GM23338 (cell line): ENCODE results near the gene ENTPD6. TPM values are rescaled to one million over a fixed set of nuclear protein-coding genes. Genes with fewer than 3 reads are reported as not detected.

ENCODE experiments used
- ATAC-seq: fragments of 200-7000 bp; cut with Tn5 transposase; 3 replicates; pipeline ENCODE4 v1.9.1; 2020
- DNase-seq: peaks from one replicate; pipeline ENCODE4 v3.0.0-alpha.2; 2015; ENCODE audit warnings: low spot score
- H2AFZ ChIP-seq: fragments of 200-600 bp; sonication (generic); 2 replicates; pipeline ENCODE4 v1.8.0; 2016; ENCODE audit warnings: antibody characterized with exemption, mild to moderate bottlenecking, moderate library complexity
- H3F3A ChIP-seq: fragments of 200-600 bp; sonication (generic); replicated peaks from 2 replicates; pipeline ENCODE4 v1.8.0; 2017; ENCODE audit warnings: antibody characterized with exemption, mixed run types, low read depth
- H3K27ac ChIP-seq: fragments of 200-600 bp; sonication (generic); 2 replicates; pipeline ENCODE4 v1.6.1; 2016; ENCODE audit warnings: low read depth
- H3K27me3 ChIP-seq: fragments of 200-600 bp; sonication (generic); 2 replicates; pipeline ENCODE4 v1.8.0; 2016; ENCODE audit warnings: mild to moderate bottlenecking, mixed run types, moderate library complexity; ENCODE audit not compliant: insufficient read depth
- H3K36me3 ChIP-seq: fragments of 200-600 bp; sonication (generic); 2 replicates; pipeline ENCODE4 v1.8.0; 2016; ENCODE audit warnings: mild to moderate bottlenecking; ENCODE audit not compliant: insufficient read depth
- H3K4me1 ChIP-seq: fragments of 200-600 bp; sonication (generic); 2 replicates; pipeline ENCODE4 v1.8.0; 2016; ENCODE audit warnings: mild to moderate bottlenecking, moderate library complexity; ENCODE audit not compliant: insufficient read depth
- H3K4me2 ChIP-seq: fragments of 200-600 bp; sonication (generic); 2 replicates; pipeline ENCODE4 v1.7.1; 2017; ENCODE audit warnings: mixed run types
- H3K4me3 ChIP-seq: fragments of 200-600 bp; sonication (generic); 2 replicates; pipeline ENCODE4 v1.6.1; 2016; ENCODE audit warnings: mixed run types
- H3K79me2 ChIP-seq: fragments of 200-600 bp; sonication (generic); replicated peaks from 2 replicates; pipeline ENCODE4 v1.8.0; 2017; ENCODE audit warnings: mild to moderate bottlenecking; ENCODE audit not compliant: insufficient read depth
- H3K9me2 ChIP-seq: fragments of 200-600 bp; sonication (generic); 2 replicates; pipeline ENCODE4 v1.8.0; 2017; ENCODE audit not compliant: insufficient read depth
- H4K20me1 ChIP-seq: fragments of 200-600 bp; sonication (generic); replicated peaks from 2 replicates; pipeline ENCODE4 v1.8.0; 2017; ENCODE audit warnings: mild to moderate bottlenecking; ENCODE audit not compliant: insufficient read depth
- H3K27ac Mint-ChIP-seq: 2 replicates; pipeline ENCODE4 v1.8.0; 2020; ENCODE audit warnings: inconsistent platforms, mild to moderate bottlenecking, moderate library complexity, mixed read lengths
- H3K27me3 Mint-ChIP-seq: 3 replicates; pipeline ENCODE4 v1.8.0; 2022; ENCODE audit warnings: low read depth, mild to moderate bottlenecking, moderate library complexity, mixed read lengths, inconsistent platforms; ENCODE audit not compliant: insufficient read depth, poor library complexity
- H3K36me3 Mint-ChIP-seq: 3 replicates; pipeline ENCODE4 v1.8.0; 2021; ENCODE audit warnings: low read depth, mild to moderate bottlenecking, inconsistent platforms, moderate library complexity, mixed read lengths
- H3K4me1 Mint-ChIP-seq: 3 replicates; pipeline ENCODE4 v1.8.0; 2020; ENCODE audit warnings: mild to moderate bottlenecking, inconsistent platforms, mixed read lengths
- H3K4me3 Mint-ChIP-seq: 3 replicates; pipeline ENCODE4 v1.8.0; 2021; ENCODE audit warnings: moderate library complexity, mild to moderate bottlenecking, inconsistent platforms, mixed read lengths
- H3K9me3 Mint-ChIP-seq: 3 replicates; pipeline ENCODE4 v1.8.0; 2020; ENCODE audit warnings: moderate library complexity, mild to moderate bottlenecking, inconsistent platforms, mixed read lengths
- CTCF ChIP-seq, 2 experiments: fragments of 200-600 bp in 1 of 2; sonication (generic) in 1 of 2; conservative IDR thresholded peaks; 2 replicates each; pipeline versions ENCODE4 v1.5.1 to v1.6.1; 2016 to 2017; ENCODE audit warnings: antibody characterized with exemption in 2 of 2, low read depth in 2 of 2, mild to moderate bottlenecking in 2 of 2, moderate library complexity in 1 of 2
- EZH2 ChIP-seq: fragments of 200-600 bp; sonication (generic); IDR thresholded peaks from one replicate; pipeline ENCODE4 v1.8.0; 2017; ENCODE audit warnings: antibody characterized with exemption, mild to moderate bottlenecking, low read depth; ENCODE audit not compliant: unreplicated experiment
- EZH2phosphoT487 ChIP-seq: fragments of 200-600 bp; sonication (generic); IDR thresholded peaks from one replicate; pipeline ENCODE4 v1.8.1; 2018; ENCODE audit warnings: antibody characterized with exemption; ENCODE audit not compliant: unreplicated experiment
- JUNB ChIP-seq: IDR thresholded peaks from one replicate; pipeline ENCODE4 v1.6.1; 2016; ENCODE audit warnings: antibody characterized with exemption; ENCODE audit not compliant: unreplicated experiment
- NANOG ChIP-seq: IDR thresholded peaks from 2 replicates; pipeline ENCODE4 v1.6.1; 2016; ENCODE audit warnings: antibody characterized with exemption, borderline replicate concordance
- ZNF114 ChIP-seq: fragments of 250-450 bp; sonication (Bioruptor Pico); IDR thresholded peaks from 2 replicates; pipeline ENCODE4 v1.5.0; 2020; ENCODE audit warnings: mild to moderate bottlenecking, moderate library complexity
- ZNF462 ChIP-seq: fragments of 250-450 bp; sonication (Bioruptor Pico); IDR thresholded peaks from 2 replicates; pipeline ENCODE4 v1.5.0; 2020; ENCODE audit warnings: mild to moderate bottlenecking, moderate library complexity
- polyA plus RNA-seq: library from polyadenylated mRNA; unstranded; fragments of >200 nt; fragmentation: Nextera tagmentation; extraction: Ambion mirVana; gene quantifications from 2 replicates; pipeline ENCODE4 v1.2.1, GENCODE V29; 2016
- total RNA-seq: library from RNA; depleted of rRNA; stranded (reverse); fragments of >200 nt; shearing (Covaris generic); gene quantifications from 2 replicates; pipeline ENCODE4 v1.2.3, GENCODE V29; 2014
- TF ChIP-seq, protein P1 (sequence below): IDR thresholded peaks from one replicate; pipeline ENCODE4 v1.6.1; 2018; ENCODE audit warnings: antibody characterized with exemption; ENCODE audit not compliant: unreplicated experiment

ENTPD6 gene
- total and polyA plus RNA-seq, 2 experiments from 2014 or later = 19.3 to 45.9 TPM

- TF ChIP-seq EZH2 (no peak), ZNF114 (CRISPR knock-in tag) (no peak)
These were observed 61.6 kb downstream of the ENTPD6 start (continued) for GRCh38 chr20:25257130-25257529.

GRCh38 chr20:25257756-25258475 is 62.4 kb downstream of the ENTPD6 start:
- H3K27ac Mint-ChIP-seq = no peak overlapping the region
- no peak overlapping the region for H3K4me3 Mint-ChIP-seq
- Histone ChIP-seq H3K36me3 (peaks cover 5% of the 10 kb centered on the region; the same call in 1 of the 2 replicates), H3K9me2 (no peaks in the 10 kb centered on the region), H3K4me1 (no peaks in the 10 kb centered on the region), H3K4me2 (no peak overlapping the region), H4K20me1 (peaks cover 21% of the 10 kb centered on the region), H3K79me2 (peaks cover 44% of the 10 kb centered on the region), H3K27ac (no peak overlapping the region), H3K27me3 (no peaks in the 10 kb centered on the region), H3K4me3 (no peak overlapping the region), H2AFZ (no peak overlapping the region), H3F3A (no peaks in the 10 kb centered on the region)
- peaks cover 12% of the 10 kb centered on the region for H3K9me3 Mint-ChIP-seq
- 0 out of 3 replicates have a peak, but pooled peaks cover under 1% of the 10 kb centered on the region for H3K4me1 Mint-ChIP-seq
- peaks cover 2% of the 10 kb centered on the region for H3K27me3 Mint-ChIP-seq
- H3K36me3 Mint-ChIP-seq = peaks cover 42% of the 10 kb centered on the region
- no peak for DNase-seq
- no peak for TF ChIP-seq CTCF (conservative IDR thresholded peaks at IDR 0.05; ENCODE audit: low read depth in 2 of 2)
- no peak for ATAC-seq

DNA sequence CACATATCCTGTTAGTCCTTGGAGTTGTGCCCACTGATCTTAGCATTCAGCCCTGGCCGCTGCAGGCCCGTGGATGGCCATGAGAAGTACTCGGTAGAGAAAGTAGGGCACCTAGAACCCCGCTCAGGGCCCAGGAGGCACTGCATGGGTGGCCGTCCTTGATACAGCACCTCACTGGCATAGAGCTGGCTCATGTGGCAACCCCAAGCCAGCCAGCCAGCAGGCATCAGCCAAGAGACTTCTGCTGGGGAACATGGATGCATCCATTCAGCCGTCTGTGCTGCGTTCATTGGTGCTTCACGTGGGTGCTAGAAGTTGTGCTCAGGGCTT is 62.9 kb downstream of the ENTPD6 start:
- H3K27me3 ChIP-seq = no peaks in the 10 kb centered on the region
- Mint-ChIP-seq H3K27ac (no peak overlapping the region), H3K36me3 (peaks cover 46% of the 10 kb centered on the region), H3K4me1 (no peaks in the 10 kb centered on the region), H3K9me3 (peaks cover 12% of the 10 kb centered on the region), H3K27me3 (peaks cover 2% of the 10 kb centered on the region), H3K4me3 (no peak overlapping the region)
- H3K4me3 ChIP-seq = no peak overlapping the region
- no peaks in the 10 kb centered on the region for H3F3A ChIP-seq
- no peaks in the 10 kb centered on the region for H3K9me2 ChIP-seq
- no peak for DNase-seq
- H3K4me2 ChIP-seq = no peak overlapping the region
- H4K20me1 ChIP-seq = peaks cover 16% of the 10 kb centered on the region
- no peak overlapping the region for H2AFZ ChIP-seq
- no peaks in the 10 kb centered on the region for H3K4me1 ChIP-seq
- peaks cover 39% of the 10 kb centered on the region for H3K79me2 ChIP-seq
- ATAC-seq = no peak
- H3K27ac ChIP-seq = no peak overlapping the region
- peaks cover 5% of the 10 kb centered on the region; the same call in 1 of the 2 replicates for H3K36me3 ChIP-seq
- TF ChIP-seq EZH2 (no peak), ZNF462 (CRISPR knock-in tag) (no peak), JUNB (no peak), NANOG (no peak), EZH2phosphoT487 (no peak)
- TF ChIP-seq, protein P1, sequence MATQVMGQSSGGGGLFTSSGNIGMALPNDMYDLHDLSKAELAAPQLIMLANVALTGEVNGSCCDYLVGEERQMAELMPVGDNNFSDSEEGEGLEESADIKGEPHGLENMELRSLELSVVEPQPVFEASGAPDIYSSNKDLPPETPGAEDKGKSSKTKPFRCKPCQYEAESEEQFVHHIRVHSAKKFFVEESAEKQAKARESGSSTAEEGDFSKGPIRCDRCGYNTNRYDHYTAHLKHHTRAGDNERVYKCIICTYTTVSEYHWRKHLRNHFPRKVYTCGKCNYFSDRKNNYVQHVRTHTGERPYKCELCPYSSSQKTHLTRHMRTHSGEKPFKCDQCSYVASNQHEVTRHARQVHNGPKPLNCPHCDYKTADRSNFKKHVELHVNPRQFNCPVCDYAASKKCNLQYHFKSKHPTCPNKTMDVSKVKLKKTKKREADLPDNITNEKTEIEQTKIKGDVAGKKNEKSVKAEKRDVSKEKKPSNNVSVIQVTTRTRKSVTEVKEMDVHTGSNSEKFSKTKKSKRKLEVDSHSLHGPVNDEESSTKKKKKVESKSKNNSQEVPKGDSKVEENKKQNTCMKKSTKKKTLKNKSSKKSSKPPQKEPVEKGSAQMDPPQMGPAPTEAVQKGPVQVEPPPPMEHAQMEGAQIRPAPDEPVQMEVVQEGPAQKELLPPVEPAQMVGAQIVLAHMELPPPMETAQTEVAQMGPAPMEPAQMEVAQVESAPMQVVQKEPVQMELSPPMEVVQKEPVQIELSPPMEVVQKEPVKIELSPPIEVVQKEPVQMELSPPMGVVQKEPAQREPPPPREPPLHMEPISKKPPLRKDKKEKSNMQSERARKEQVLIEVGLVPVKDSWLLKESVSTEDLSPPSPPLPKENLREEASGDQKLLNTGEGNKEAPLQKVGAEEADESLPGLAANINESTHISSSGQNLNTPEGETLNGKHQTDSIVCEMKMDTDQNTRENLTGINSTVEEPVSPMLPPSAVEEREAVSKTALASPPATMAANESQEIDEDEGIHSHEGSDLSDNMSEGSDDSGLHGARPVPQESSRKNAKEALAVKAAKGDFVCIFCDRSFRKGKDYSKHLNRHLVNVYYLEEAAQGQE = no peak
